ENCODE data around the gene IQCE.
"Not testable (repeated sequence)": the region's sequence is repeated elsewhere in the genome, so short reads cannot be mapped to it uniquely, and the experiment has no call there.

The IQCE gene

DNA sequence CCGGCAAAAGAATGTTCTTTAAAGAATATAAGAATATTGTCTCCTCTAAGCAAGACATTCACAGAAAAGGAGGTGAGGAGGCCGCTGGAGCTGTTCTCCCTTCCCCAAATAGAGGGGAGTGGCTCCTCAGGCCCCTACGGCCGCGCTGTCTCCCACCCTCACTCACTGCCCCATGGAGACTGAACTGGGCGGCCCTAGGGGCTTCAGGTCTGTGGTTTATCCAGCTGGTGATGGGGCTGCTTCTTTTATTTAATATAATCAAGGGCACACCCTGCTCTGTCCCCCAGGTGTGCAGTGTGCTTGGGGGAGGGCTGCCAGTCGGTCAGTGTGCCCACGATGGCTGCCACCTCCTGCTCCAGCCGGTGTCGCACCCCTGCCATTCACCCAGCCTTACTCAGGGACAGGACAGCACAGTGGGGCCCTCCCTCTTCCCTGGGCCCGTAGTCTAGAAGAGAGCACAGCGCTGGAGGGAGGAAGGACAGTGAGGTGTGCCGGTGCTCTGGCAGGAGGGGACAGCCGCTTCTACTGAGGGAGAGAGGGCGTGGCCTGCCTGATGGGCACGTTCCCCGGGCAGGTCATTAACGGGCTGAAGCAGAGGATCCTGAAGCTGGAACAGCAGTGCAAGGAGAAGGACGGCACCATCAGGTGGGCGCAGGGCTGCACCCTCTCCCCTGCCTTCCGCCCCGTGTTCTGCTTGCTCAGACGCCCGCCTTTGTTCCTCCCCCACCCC lies 23.4 kb downstream of the IQCE start:
- DNase-seq, result no peak

GRCh38 chr7:2583798-2584580 lies 25.2 kb downstream of the IQCE start:
- no peak for DNase-seq

DNA sequence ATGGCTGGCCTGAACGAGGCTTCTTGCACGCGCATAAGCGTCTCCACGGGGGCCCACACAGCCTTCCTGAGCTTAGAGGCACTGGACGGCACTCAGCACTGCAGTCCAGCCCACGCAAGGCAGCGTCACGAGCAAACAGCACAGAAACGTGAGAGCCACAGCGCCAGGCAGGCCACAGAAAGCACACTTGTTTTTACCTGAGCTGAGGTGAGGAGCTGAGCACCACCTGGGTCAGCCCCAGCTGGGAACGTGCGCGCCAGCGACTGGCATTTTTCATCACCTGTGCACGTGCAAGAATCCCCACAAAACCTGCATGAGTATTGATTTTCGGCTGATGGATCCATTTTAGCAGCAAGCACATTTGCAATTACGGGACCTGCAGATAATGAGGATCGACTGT lies 26.7 kb downstream of the IQCE start:
- DNase-seq, result no peak

DNA sequence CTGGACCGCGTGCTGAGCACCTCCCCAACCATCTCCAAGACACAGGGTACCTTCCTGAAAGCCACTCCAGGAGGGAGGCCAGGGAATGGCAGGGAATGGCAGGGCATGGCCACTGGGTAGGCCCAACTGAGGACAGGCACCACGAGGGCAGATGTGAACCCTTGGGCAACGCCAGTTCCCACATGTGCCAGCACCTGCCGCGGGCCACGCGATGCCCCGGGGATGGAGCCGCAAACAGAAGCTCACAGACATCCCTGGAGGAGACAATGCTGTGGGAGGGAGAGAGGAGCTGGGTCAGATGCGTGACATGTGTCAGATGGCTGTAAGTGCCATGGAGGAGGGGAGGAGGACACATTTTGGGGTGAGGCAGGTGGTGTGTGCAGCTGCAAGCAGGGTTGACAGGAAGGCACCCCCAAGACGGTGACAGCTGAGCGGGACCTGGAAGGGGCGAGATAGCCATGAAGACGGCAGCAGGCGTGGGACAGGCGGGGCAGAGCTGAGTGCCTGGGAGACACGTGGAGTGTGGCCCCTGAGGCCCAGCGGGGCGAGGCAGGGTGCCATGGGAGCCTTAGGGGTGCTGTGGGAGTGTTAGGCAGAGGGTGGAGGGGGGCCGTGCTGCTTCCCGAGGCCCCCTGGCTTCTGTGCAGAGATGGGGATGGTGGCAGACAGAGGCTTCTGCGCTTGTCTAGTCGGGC lies 27.7 kb downstream of the IQCE start:
- no peak for DNase-seq

DNA sequence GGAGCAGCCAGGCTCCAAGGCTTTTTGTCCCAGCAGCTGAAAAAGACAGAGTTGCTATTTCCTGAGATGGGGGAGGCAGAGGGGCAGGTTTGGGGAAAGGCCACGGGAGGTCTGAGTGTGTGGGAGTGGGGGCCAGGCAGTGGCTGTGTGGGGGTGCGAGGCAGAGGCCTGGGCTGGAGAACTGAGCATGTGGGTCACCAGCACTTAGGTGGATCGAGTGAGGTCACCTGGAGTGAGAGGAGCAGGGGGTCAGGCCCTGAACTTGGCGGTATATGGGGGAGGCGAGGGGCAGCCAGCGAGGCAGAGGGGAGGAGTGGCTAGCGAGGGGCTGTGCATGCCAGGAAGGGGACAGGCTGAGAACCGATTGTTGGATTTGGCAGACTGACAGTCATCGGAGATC lies 28.4 kb downstream of the IQCE start:
- DNase-seq, result no peak

DNA sequence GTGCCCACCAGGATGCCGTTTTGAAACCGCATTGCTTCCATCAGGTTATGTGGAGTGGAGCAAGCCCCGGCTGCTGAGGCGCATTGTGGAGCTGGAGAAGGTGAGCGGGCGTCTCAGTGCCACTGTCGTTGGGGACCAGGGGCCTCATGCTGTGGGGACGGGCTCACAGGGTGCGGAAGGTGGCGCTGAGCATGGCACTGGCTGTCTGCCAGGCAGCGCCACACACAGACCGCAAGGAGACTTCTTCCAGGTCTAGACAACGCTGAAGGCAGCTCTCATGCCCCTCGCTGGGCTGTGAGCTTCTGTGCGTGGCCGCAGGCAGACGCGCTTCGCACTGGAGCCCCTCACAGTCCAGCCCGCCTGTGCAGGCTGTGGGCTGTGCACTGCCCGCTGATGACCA lies 29.0 kb downstream of the IQCE start:
- DNase-seq, result no peak

DNA sequence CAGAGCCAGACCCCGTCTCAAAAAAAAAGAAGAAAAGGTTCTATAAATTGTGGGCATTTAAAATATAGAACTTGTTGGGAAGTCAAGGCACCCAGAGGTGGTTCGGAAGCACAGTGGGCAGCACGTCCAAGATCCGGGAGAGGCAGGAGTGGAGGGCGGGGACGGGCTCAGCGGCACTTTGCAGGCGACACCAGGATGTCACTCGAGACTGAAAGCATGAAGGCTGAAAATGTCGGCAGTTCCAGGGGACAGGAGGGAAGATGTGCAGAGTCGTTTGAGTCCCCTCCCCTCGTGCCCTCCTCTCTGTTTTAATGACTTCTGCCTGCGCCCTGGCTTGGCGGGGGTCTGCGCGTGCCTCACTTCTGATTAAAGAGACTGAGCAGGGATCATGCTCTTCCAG lies 30.6 kb downstream of the IQCE start:
- DNase-seq, result no peak

- not testable (repeated sequence) for DNase-seq
Observed at GRCh38 chr7:2589941-2590340, 31.2 kb downstream of the IQCE start.

GRCh38 chr7:2592375-2592865 lies 33.6 kb downstream of the IQCE start:
- no peak for DNase-seq

- DNase-seq, result no peak
Observed at GRCh38 chr7:2593036-2593727, 34.4 kb downstream of the IQCE start.

- DNase-seq, result no peak
Observed at GRCh38 chr7:2594599-2594998, 35.8 kb downstream of the IQCE start.

GRCh38 chr7:2595258-2595860 lies 36.6 kb downstream of the IQCE start:
- no peak for DNase-seq

GRCh38 chr7:2596464-2597272 lies 37.9 kb downstream of the IQCE start:
- DNase-seq, result no peak

DNA sequence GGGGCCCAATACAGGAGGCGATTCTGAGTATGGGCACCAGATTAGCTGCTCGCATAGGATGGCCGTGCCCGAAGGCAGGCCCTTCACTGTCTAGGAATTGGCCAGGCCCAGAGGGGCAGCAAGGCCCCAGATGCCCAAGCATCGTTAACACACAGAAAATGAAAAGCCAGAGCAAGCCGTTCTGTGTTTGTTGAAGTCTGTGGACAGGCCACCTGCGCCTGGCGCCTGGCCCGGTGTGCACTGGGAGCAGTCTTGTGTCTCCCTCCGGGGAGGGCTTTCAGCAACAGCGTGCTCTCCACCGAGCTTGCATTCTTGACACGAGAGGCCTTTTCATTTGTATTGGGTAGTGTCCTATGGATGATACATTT lies 38.5 kb downstream of the IQCE start:
- DNase-seq, result no peak

- DNase-seq, result no peak
Observed at GRCh38 chr7:2598154-2598823, 39.5 kb downstream of the IQCE start.

- DNase-seq, result no peak
Observed at GRCh38 chr7:2601065-2601464, 42.3 kb downstream of the IQCE start.

DNA sequence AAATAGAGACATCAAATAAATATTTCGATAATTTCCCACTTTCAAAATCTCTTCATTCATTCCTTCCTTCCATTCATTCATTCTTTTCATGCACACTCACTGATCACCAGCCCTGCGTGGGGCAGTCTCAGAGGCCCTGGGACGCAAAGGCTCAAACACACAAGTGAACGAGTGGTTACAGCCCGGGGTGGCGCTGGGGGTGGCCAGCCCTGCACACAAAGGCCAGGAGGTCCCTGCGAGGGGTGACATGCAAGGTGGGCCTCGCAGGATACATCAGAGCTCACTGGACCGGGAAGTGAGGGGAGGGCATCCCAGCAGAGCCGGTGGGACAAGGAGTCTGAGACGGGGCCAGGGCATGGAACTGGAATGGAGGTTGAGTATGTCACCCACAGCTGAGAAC lies 43.1 kb downstream of the IQCE start:
- DNase-seq, result no peak

GRCh38 chr7:2602406-2603043 lies 43.7 kb downstream of the IQCE start:
- DNase-seq, result no peak

DNA sequence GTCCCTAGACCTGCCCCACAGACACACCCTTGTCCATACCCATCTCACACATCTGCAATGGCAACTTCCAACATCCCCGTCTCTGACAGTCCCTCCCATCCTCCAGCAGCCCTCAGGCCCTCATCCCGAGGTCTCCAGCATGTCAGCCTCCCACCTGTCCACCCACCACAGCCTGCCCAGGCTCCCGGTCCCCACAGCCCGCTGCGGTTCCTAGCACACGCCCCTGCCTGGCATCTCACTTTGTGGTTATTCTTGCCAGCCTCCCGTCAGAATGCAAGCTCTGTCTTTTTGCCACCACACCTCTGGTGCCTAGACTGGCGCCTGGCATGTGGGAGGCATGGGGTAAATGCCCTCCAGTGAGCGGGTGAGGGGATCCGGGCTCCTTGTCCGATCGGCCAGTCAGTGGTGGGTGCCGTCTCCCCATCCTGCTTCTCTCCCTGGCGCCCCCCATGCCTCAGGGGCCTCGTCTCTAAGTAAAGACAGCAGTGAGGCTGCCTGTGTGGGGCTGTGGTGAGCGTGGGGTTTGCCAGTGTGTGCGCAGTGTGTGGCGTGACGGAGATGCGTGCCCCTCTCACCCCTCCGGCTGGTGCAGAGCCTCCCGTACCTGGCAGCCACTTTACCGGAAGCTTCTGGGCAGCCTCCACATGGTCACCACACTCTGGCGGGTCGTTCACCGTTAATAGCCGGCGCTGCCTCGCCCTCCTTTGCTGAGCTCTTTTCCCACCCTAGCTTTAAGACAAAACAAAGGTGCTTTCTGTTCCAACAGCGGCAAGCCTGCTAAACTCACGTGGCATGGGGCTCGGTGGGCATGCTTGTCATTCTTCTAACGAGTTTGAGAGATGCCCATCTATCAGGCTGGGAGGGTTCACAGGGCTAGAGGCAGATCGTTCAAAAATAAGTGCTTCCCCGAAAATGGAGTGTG lies 44.5 kb downstream of the IQCE start:
- DNase-seq, result no peak
